H1 (cell line): ENCODE results near the gene ALK. TPM values are rescaled to one million over a fixed set of nuclear protein-coding genes. Genes with fewer than 3 reads are reported as not detected.

Experiments used
- BCL11A ChIP-seq, 2 experiments: IDR thresholded peaks; one replicate each; pipeline ENCODE4 v1.6.1; 2011; ENCODE audit warnings: low read depth in 2 of 2, low read length in 2 of 2, mild to moderate bottlenecking in 2 of 2
- FOSL1 ChIP-seq: IDR thresholded peaks from 2 replicates; pipeline ENCODE4 v1.6.1; 2011; ENCODE audit warnings: mild to moderate bottlenecking, low read depth, low read length, moderate library complexity; ENCODE audit not compliant: insufficient read depth
- SIRT6 ChIP-seq: IDR thresholded peaks from one replicate; pipeline ENCODE4 v1.7.1; 2012; ENCODE audit warnings: low read length, inconsistent platforms
- TAF1 ChIP-seq: IDR thresholded peaks from 2 replicates; pipeline ENCODE4 v1.6.1; 2011; ENCODE audit warnings: mild to moderate bottlenecking, low read depth, low read length
- ZNF274 ChIP-seq: IDR thresholded peaks from 2 replicates; pipeline ENCODE4 v1.7.0; 2012; ENCODE audit warnings: low read length, borderline replicate concordance; ENCODE audit errors: extremely low read depth
- polyA plus RNA-seq, 7 experiments: library from polyadenylated mRNA; depleted of rRNA in 3 of 7; stranded (reverse) in 5 of 7; unstranded in 2 of 7; fragments of >200 nt in 5 of 7; fragments of 200-250 nt in 2 of 7; gene quantifications; 1 replicate in 5 of 7; 2 replicates in 1 of 7; 4 replicates in 1 of 7; pipeline versions ENCODE4 v1.2.1 to v1.2.3, GENCODE V29; 2011 to 2013; ENCODE audit warnings: missing spikeins in 2 of 7, mixed read lengths in 2 of 7
- total RNA-seq: library from RNA; stranded (reverse); fragmentation: NEBNext Ultra II Directional; extraction: Animal tissue kit (Norgen Biotek cat#: 25700); gene quantifications from 2 replicates; pipeline ENCODE4 v1.2.1, GENCODE V29; 2021

The ALK gene
- total and polyA plus RNA-seq, 2 of the 8 experiments (the other 6 are each of a cell fraction or from before 2014, with no cell fraction given), result 0.02 to 0.09 TPM

DNA sequence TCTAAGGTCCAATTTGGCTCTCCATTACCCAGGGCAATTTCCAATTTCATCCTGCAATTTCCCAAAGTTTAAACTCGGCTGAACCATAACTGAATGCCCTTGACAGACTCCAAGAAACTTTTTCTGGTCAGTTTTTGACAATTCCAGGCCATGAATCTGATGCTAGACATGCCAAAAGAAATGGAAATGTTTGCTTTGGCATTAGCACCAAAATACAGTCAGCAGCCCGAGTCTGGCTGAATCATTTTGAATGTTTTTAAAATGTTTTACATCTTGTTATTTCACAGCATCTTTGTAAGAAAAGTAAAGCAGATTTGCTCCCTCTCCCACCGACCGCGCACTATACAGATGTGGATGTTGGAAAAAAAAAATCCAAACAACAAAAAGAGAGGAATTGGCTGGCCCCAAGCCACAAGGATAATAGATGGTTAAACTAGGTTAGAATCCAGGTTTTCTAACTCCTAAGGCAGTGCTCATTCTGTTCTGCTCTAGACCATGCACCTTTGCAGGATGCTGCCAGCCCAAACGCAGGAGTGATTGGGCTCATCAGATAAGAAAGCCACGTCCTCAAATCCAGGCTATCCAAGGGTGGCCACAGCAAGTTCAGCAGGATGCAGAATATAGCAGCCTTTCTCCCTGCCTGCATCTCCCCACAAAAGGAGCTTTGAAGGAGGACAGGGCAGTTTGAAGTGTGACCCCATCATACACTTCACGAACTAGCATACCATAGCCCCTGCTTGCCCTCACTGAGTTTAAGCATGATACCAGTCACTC lies 167.5 kb downstream of the ALK start (continued):
- TF ChIP-seq BCL11A (IDR thresholded peaks at IDR 0.05; ENCODE audit: low read depth in 2 of 2, low read length in 2 of 2), result no peak
- no peak for TF ChIP-seq TAF1
- no peak for TF ChIP-seq ZNF274
- no peak for TF ChIP-seq FOSL1
- no peak for TF ChIP-seq SIRT6
